Measurements from ENCODE around the gene CNPY3. TPM values are rescaled to one million over a fixed set of nuclear protein-coding genes. Genes with fewer than 3 reads are reported as not detected.

Gene CNPY3
- total RNA-seq, 3 donors from 2014 or later = 27.5 to 37.9 (median 33.1) TPM

DNA sequence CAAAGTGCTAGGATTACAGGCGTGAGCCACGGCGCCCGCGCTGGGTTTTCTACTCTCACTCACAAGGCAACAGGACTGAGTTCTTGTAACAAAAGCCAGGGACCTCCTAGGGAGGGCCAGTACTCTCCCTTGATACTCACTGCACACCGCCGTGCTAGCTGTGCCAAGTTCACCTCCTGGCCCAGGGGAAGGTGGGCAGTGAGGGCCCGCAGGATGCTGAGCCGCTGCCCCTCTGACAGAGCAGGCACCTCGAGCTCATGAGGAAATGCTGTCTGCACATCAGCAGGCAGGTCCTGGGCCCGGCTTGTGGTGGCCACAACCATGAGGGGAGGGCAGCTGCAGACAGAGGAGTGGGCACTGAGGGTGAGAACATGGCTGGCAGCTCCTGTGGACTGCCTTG is 37.9 kb downstream of the CNPY3 start:
- no peak for DNase-seq (ENCODE audit: low spot score in 2 of 2)
- TF ChIP-seq POLR2AphosphoS5 (IDR thresholded peaks at IDR 0.05) (no peak), POLR2A (IDR thresholded peaks at IDR 0.05) (no peak)
- TF ChIP-seq, protein P1, sequence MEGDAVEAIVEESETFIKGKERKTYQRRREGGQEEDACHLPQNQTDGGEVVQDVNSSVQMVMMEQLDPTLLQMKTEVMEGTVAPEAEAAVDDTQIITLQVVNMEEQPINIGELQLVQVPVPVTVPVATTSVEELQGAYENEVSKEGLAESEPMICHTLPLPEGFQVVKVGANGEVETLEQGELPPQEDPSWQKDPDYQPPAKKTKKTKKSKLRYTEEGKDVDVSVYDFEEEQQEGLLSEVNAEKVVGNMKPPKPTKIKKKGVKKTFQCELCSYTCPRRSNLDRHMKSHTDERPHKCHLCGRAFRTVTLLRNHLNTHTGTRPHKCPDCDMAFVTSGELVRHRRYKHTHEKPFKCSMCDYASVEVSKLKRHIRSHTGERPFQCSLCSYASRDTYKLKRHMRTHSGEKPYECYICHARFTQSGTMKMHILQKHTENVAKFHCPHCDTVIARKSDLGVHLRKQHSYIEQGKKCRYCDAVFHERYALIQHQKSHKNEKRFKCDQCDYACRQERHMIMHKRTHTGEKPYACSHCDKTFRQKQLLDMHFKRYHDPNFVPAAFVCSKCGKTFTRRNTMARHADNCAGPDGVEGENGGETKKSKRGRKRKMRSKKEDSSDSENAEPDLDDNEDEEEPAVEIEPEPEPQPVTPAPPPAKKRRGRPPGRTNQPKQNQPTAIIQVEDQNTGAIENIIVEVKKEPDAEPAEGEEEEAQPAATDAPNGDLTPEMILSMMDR (IDR thresholded peaks at IDR 0.05) = no peak
- H3K9me3 ChIP-seq = no peaks in the 10 kb centered on the region
- H3K27ac ChIP-seq = no peak overlapping the region
- H3K36me3 ChIP-seq = no peaks in the 10 kb centered on the region
- H3K4me1 ChIP-seq = no peaks in the 10 kb centered on the region
- no peak overlapping the region for H3K4me3 ChIP-seq
- intact Hi-C loops (cut with DNase I; ENCODE audit: low total_unique reads) = no loop called here
- H3K27me3 ChIP-seq = no peaks in the 10 kb centered on the region

- H3K4me1 ChIP-seq = no peaks in the 10 kb centered on the region
- H3K27me3 ChIP-seq = no peaks in the 10 kb centered on the region
- TF ChIP-seq POLR2A (IDR thresholded peaks at IDR 0.05) (no peak), POLR2AphosphoS5 (IDR thresholded peaks at IDR 0.05) (no peak)
- TF ChIP-seq, protein P1 (IDR thresholded peaks at IDR 0.05) = no peak
- no peak for DNase-seq (ENCODE audit: low spot score in 2 of 2)
- H3K9me3 ChIP-seq = no peaks in the 10 kb centered on the region
- no peak overlapping the region for H3K4me3 ChIP-seq
- H3K27ac ChIP-seq = no peak overlapping the region
- intact Hi-C loops (cut with DNase I; ENCODE audit: low total_unique reads) = no loop called here
- no peaks in the 10 kb centered on the region for H3K36me3 ChIP-seq
These were observed 38.9 kb downstream of the CNPY3 start for GRCh38 chr6:42968126-42968701.

- DNase-seq (ENCODE audit: low spot score in 2 of 2) = no peak
- H3K36me3 ChIP-seq = no peaks in the 10 kb centered on the region
These were observed 39.5 kb downstream of the CNPY3 start for GRCh38 chr6:42968783-42969182.

DNA sequence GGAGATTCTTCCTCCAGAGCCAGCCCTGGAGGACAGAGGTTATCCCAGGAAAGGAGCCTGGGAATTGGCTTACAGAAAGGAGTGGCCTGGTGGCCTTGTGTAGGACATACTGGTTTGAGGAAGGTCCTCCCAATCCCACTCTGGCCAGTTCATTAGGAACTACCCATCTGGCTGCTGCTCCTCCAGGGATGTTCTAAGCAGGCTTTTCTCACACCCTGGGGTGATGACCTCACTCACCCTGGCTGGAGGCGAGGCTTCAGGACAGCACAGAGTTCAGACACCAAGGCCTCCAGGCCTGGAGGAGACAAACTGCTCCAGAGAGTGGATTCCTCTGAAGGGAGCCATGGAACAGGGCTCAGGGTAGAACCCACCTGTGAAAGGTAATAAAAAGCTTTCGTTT is 40.2 kb downstream of the CNPY3 start:
- no peak for DNase-seq (ENCODE audit: low spot score in 2 of 2)
- H3K4me3 ChIP-seq = no peak overlapping the region
- H3K36me3 ChIP-seq = no peaks in the 10 kb centered on the region
- H3K9me3 ChIP-seq = no peaks in the 10 kb centered on the region
- intact Hi-C loops (cut with DNase I; ENCODE audit: low total_unique reads) = no loop called here
- TF ChIP-seq POLR2A (IDR thresholded peaks at IDR 0.05) (no peak), POLR2AphosphoS5 (IDR thresholded peaks at IDR 0.05) (no peak)
- TF ChIP-seq, protein P1 (IDR thresholded peaks at IDR 0.05) = no peak
- H3K27me3 ChIP-seq = no peaks in the 10 kb centered on the region
- H3K27ac ChIP-seq = no peak overlapping the region
- no peaks in the 10 kb centered on the region for H3K4me1 ChIP-seq

More at GRCh38 chr6:42968783-42969182, 39.5 kb downstream of the CNPY3 start:
- intact Hi-C loops (cut with DNase I; ENCODE audit: low total_unique reads) = no loop called here
- no peaks in the 10 kb centered on the region for H3K4me1 ChIP-seq
- H3K27me3 ChIP-seq = no peaks in the 10 kb centered on the region
- no peak for TF ChIP-seq POLR2A (IDR thresholded peaks at IDR 0.05)
- TF ChIP-seq, protein P1 (IDR thresholded peaks at IDR 0.05) = no peak
- TF ChIP-seq POLR2AphosphoS5 (IDR thresholded peaks at IDR 0.05) = no peak
- H3K4me3 ChIP-seq = no peak overlapping the region
- H3K9me3 ChIP-seq = no peaks in the 10 kb centered on the region
- H3K27ac ChIP-seq = no peak overlapping the region

DNA sequence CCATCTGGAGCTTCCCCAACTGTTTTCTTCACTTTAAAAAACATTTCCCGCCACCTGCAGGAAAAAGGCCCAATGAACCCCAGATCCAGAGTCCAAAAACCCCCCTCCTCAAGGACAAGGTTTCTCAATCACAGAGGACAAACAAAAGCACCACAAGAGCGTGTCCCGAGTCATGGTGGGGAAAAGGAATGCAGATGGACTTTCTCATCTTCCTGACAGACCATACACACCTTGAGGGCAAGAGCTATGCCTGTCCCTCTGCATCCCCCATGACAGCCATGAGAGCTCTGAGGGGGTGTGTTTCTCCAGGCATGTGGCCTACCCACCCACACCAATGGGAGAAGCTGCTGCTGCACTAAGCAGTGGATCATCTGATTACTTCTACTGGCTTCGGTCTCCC is 40.7 kb downstream of the CNPY3 start:
- no peak overlapping the region for H3K27ac ChIP-seq
- intact Hi-C loops (cut with DNase I; ENCODE audit: low total_unique reads) = no loop called here
- H3K4me3 ChIP-seq = no peak overlapping the region
- TF ChIP-seq, protein P1 (IDR thresholded peaks at IDR 0.05) = no peak
- TF ChIP-seq POLR2AphosphoS5 (IDR thresholded peaks at IDR 0.05) (no peak), POLR2A (IDR thresholded peaks at IDR 0.05) (no peak)
- H3K4me1 ChIP-seq = no peaks in the 10 kb centered on the region
- no peaks in the 10 kb centered on the region for H3K36me3 ChIP-seq
- no peak for DNase-seq (ENCODE audit: low spot score in 2 of 2)
- H3K9me3 ChIP-seq = no peaks in the 10 kb centered on the region
- H3K27me3 ChIP-seq = no peaks in the 10 kb centered on the region

Measured in breast epithelium (tissue), 4 donors.